IMR-90 (cell line): ENCODE measurements around the gene ITGA2. TPM values are rescaled to one million over a fixed set of nuclear protein-coding genes. Genes with fewer than 3 reads are reported as not detected.

Experiments used
- ATAC-seq: fragments of 200-7000 bp; cut with Tn5 transposase; 2 replicates; pipeline ENCODE4 v1.9.1; 2020; ENCODE audit warnings: low read depth, mild to moderate bottlenecking, moderate library complexity
- BruUV-seq: library from RNA; stranded (reverse); fragments of 400-500 nt; replicated peaks from 2 replicates; lab custom pipeline; 2021; lab: Mats Ljungman, UMichigan
- CTCF ChIA-PET: fragments of 300-600 bp; formaldehyde crosslinking; extraction: SDS; loops from one replicate; lab custom pipeline; 2021; ENCODE audit warnings: antibody characterized with exemption; lab: Yijun Ruan, JAX
- POLR2A ChIA-PET: fragments of 300-600 bp; sonication (Branson Sonifier 250); formaldehyde crosslinking; loops from one replicate; lab custom pipeline; 2022; ENCODE audit warnings: antibody characterized with exemption; ENCODE audit not compliant: unreplicated experiment; lab: Charles Lee
- DNase-seq: peaks from one replicate; pipeline ENCODE4 v3.0.0; 2013
- H2AFZ ChIP-seq: replicated peaks from 2 replicates; pipeline ENCODE3; 2013; ENCODE audit warnings: low read length, mild to moderate bottlenecking; ENCODE audit not compliant: poor library complexity
- H2AK5ac ChIP-seq: 2 replicates; pipeline ENCODE4 v1.6.1; 2013; ENCODE audit warnings: low read depth, low read length, inconsistent platforms
- H2AK9ac ChIP-seq: replicated peaks from 2 replicates; pipeline ENCODE3; 2013; ENCODE audit warnings: mild to moderate bottlenecking, low read depth, low read length, moderate library complexity; ENCODE audit not compliant: poor library complexity
- H2BK120ac ChIP-seq: 2 replicates; pipeline ENCODE4 v1.6.1; 2013; ENCODE audit warnings: low read depth, low read length, inconsistent platforms
- H2BK15ac ChIP-seq: 3 replicates; pipeline ENCODE4 v1.6.1; 2013; ENCODE audit warnings: low read depth, low read length, inconsistent platforms
- H2BK20ac ChIP-seq: 2 replicates; pipeline ENCODE4 v1.6.1; 2013; ENCODE audit warnings: low read depth, mild to moderate bottlenecking, inconsistent platforms, low read length, moderate library complexity
- H2BK5ac ChIP-seq: 2 replicates; pipeline ENCODE4 v1.6.1; 2013; ENCODE audit warnings: mild to moderate bottlenecking, low read depth, low read length, inconsistent platforms; ENCODE audit not compliant: poor library complexity, severe bottlenecking
- H3K14ac ChIP-seq: replicated peaks from 2 replicates; pipeline ENCODE4 v1.6.1; 2013; ENCODE audit warnings: low read depth, low read length, inconsistent platforms
- H3K18ac ChIP-seq: 2 replicates; pipeline ENCODE4 v1.6.1; 2013; ENCODE audit warnings: low read depth, low read length, control low read depth
- H3K23ac ChIP-seq: 2 replicates; pipeline ENCODE4 v1.6.1; 2013; ENCODE audit warnings: low read depth, low read length, inconsistent platforms
- H3K27ac ChIP-seq: 2 replicates; pipeline ENCODE4 v1.5.1; 2013; ENCODE audit warnings: mild to moderate bottlenecking, control low read depth, low read length; ENCODE audit not compliant: insufficient read depth
- H3K27me3 ChIP-seq: 2 replicates; pipeline ENCODE4 v1.6.1; 2013; ENCODE audit warnings: low read length; ENCODE audit not compliant: control insufficient read depth, insufficient read depth
- H3K36me3 ChIP-seq: 2 replicates; pipeline ENCODE4 v1.6.1; 2013; ENCODE audit warnings: low read length, mixed read lengths; ENCODE audit not compliant: control insufficient read depth, insufficient read depth
- H3K4ac ChIP-seq: 2 replicates; pipeline ENCODE4 v1.6.1; 2013; ENCODE audit warnings: low read depth, low read length, inconsistent platforms
- H3K4me1 ChIP-seq: 2 replicates; pipeline ENCODE4 v1.6.1; 2013; ENCODE audit warnings: low read length, mixed read lengths; ENCODE audit not compliant: control insufficient read depth, insufficient read depth
- H3K4me2 ChIP-seq: 2 replicates; pipeline ENCODE4 v1.6.1; 2013; ENCODE audit warnings: low read depth, mild to moderate bottlenecking, control low read depth, low read length, moderate library complexity
- H3K4me3 ChIP-seq: 2 replicates; pipeline ENCODE4 v1.5.1; 2013; ENCODE audit warnings: low read depth, mild to moderate bottlenecking, control low read depth, low read length, moderate library complexity; ENCODE audit not compliant: insufficient read depth
- H3K56ac ChIP-seq: 2 replicates; pipeline ENCODE4 v1.6.1; 2013; ENCODE audit warnings: low read length, inconsistent platforms; ENCODE audit not compliant: insufficient read depth; ENCODE audit errors: extremely low read depth
- H3K79me1 ChIP-seq, 2 experiments: 2 replicates each; pipeline ENCODE4 v1.6.1; 2013; ENCODE audit warnings: low read length in 2 of 2, inconsistent platforms in 1 of 2, low read depth in 1 of 2
- H3K9ac ChIP-seq: 2 replicates; pipeline ENCODE4 v1.6.1; 2013; ENCODE audit warnings: low read depth, low read length, control low read depth
- H3K9me1 ChIP-seq: 2 replicates; pipeline ENCODE4 v1.6.1; 2013; ENCODE audit warnings: low read length, inconsistent platforms; ENCODE audit not compliant: insufficient read depth
- H3K9me3 ChIP-seq: 2 replicates; pipeline ENCODE4 v1.6.1; 2013; ENCODE audit warnings: low read length; ENCODE audit not compliant: control insufficient read depth, insufficient read depth
- H4K20me1 ChIP-seq: 2 replicates; pipeline ENCODE4 v1.6.1; 2013; ENCODE audit warnings: low read length, inconsistent platforms; ENCODE audit not compliant: insufficient read depth
- H4K5ac ChIP-seq: 2 replicates; pipeline ENCODE4 v1.6.1; 2013; ENCODE audit warnings: mild to moderate bottlenecking, low read depth, low read length, control low read depth
- H4K8ac ChIP-seq, 2 experiments: 2 replicates each; pipeline ENCODE4 v1.6.1; 2013; ENCODE audit warnings: low read depth in 2 of 2, low read length in 2 of 2, control low read depth in 1 of 2, inconsistent platforms in 1 of 2
- H4K91ac ChIP-seq: 2 replicates; pipeline ENCODE4 v1.6.1; 2013; ENCODE audit warnings: low read depth, low read length, inconsistent platforms; ENCODE audit not compliant: insufficient read depth
- BHLHE40 ChIP-seq: fragments of 150-350 bp; IDR thresholded peaks from 2 replicates; pipeline ENCODE4 v1.6.1; 2016; ENCODE audit warnings: mild to moderate bottlenecking, low read depth, low read length
- CEBPB ChIP-seq: IDR thresholded peaks from 2 replicates; pipeline ENCODE4 v1.6.1; 2012; ENCODE audit warnings: low read depth, low read length, improper control_type of control experiment
- CHD1 ChIP-seq: IDR thresholded peaks from 2 replicates; pipeline ENCODE4 v1.6.1; 2012; ENCODE audit warnings: low read depth, low read length, improper control_type of control experiment
- CTCF ChIP-seq: conservative IDR thresholded peaks from 2 replicates; pipeline ENCODE4 v1.5.1; 2012; ENCODE audit warnings: mild to moderate bottlenecking, low read depth, low read length, improper control_type of control experiment
- ELK1 ChIP-seq: fragments of 150-350 bp; IDR thresholded peaks from 2 replicates; pipeline ENCODE4 v1.6.1; 2016; ENCODE audit warnings: low read depth, mild to moderate bottlenecking, low read length, moderate library complexity, borderline replicate concordance
- FOS ChIP-seq: fragments of 150-350 bp; IDR thresholded peaks from 2 replicates; pipeline ENCODE4 v1.6.1; 2016; ENCODE audit warnings: low read depth, low read length
- MAZ ChIP-seq: IDR thresholded peaks from 2 replicates; pipeline ENCODE4 v1.6.1; 2012; ENCODE audit warnings: low read depth, mild to moderate bottlenecking, low read length, improper control_type of control experiment, moderate library complexity, borderline replicate concordance
- MXI1 ChIP-seq: IDR thresholded peaks from 2 replicates; pipeline ENCODE4 v1.6.1; 2012; ENCODE audit warnings: low read depth, mild to moderate bottlenecking, low read length, moderate library complexity, borderline replicate concordance
- NFE2L2 ChIP-seq: fragments of 150-350 bp; IDR thresholded peaks from 2 replicates; pipeline ENCODE4 v1.6.1; 2016; ENCODE audit warnings: low read depth, mild to moderate bottlenecking, low read length
- POLR2A ChIP-seq: IDR thresholded peaks from 2 replicates; pipeline ENCODE4 v1.6.1; 2012; ENCODE audit warnings: mild to moderate bottlenecking, low read depth, low read length
- RAD21 ChIP-seq: IDR thresholded peaks from 2 replicates; pipeline ENCODE4 v1.6.1; 2012; ENCODE audit warnings: low read length, improper control_type of control experiment
- RCOR1 ChIP-seq: IDR thresholded peaks from 2 replicates; pipeline ENCODE4 v1.6.1; 2012; ENCODE audit warnings: mild to moderate bottlenecking, low read length, improper control_type of control experiment; ENCODE audit not compliant: insufficient replicate concordance
- RFX5 ChIP-seq: IDR thresholded peaks from 2 replicates; pipeline ENCODE4 v1.8.0; 2012; ENCODE audit warnings: low read depth, mild to moderate bottlenecking, low read length, moderate library complexity
- SMC3 ChIP-seq: fragments of 150-350 bp; IDR thresholded peaks from 2 replicates; pipeline ENCODE4 v1.6.1; 2016; ENCODE audit warnings: low read depth, mild to moderate bottlenecking, antibody characterized with exemption, low read length, moderate library complexity
- WGBS, 2 experiments: methylation state at CpG; one replicate each; pipeline versions ENCODE4 v1.1.5 to v1.1.7; 2013; ENCODE audit warnings: missing lambda C conversion rate in 2 of 2; ENCODE audit not compliant: insufficient read length in 1 of 2; ENCODE audit errors: extremely low coverage in 2 of 2; 5-methylcytosine and 5-hydroxymethylcytosine counted together
- dilution Hi-C: fragments of 300-500 bp; cut with HindIII; formaldehyde crosslinking; loops from one replicate; pipeline ENCODE4 v1.14.3; 2018; ENCODE audit warnings: low sequenced_read_pairs; ENCODE audit not compliant: unreplicated experiment
- in situ Hi-C: fragments of 300-500 bp; cut with MboI; formaldehyde crosslinking; loops from 3 replicates; pipeline ENCODE4 v1.14.3; 2019; ENCODE audit warnings: low sequenced_read_pairs, inconsistent platforms, mixed read lengths
- intact Hi-C: fragments of 100-400 bp; cut with micrococcal nuclease; formaldehyde crosslinking; loops from 2 replicates; pipeline ENCODE4 v1.10.0; 2022
- polyA plus RNA-seq, 3 experiments: library from polyadenylated mRNA; depleted of rRNA; stranded (reverse); fragments of >200 nt; gene quantifications; 2 replicates each; pipeline ENCODE4 v1.2.3, GENCODE V29; 2012; ENCODE audit warnings: low replicate concordance in 1 of 3
- total RNA-seq: library from RNA; depleted of rRNA; stranded (reverse); fragments of >200 nt; gene quantifications from 2 replicates; pipeline ENCODE4 v1.2.3, GENCODE V29; 2012
- TF ChIP-seq, protein P1 (sequence below): fragments of 150-350 bp; IDR thresholded peaks from 2 replicates; pipeline ENCODE4 v1.6.1; 2017; ENCODE audit warnings: mild to moderate bottlenecking, antibody characterized with exemption, low read length, low read depth

Gene ITGA2
- total and polyA plus RNA-seq, 2 of the 4 experiments (the other 2 are of a cell fraction) = 23.3 to 93.4 TPM

DNA sequence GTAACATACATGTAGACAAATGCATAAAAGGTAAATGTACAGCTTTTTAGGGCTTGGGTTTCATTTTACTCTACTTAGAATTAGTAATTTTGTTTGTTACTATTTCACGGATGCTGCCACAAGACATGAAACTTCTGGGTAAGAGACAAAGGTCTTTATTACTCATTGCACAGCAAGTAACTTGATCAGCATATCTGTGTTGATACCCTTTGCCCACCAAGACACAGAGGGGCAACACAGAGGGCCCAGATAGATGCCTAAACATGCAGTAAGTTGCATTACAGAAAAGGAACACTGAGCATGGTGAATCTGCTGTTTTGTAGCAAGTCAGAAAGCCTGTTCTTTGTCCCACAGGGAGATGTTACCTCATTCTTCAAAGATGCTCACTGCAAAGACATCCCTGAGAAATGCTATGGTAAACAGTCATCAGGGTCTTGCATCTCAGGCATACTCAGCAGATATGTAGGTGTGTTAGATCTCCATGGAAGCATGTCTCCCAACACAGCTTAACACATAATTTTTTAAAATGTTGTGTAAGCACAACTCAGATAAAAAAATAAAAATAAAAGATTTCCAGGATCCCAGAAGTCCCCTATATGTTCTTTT lies 10.3 kb downstream of the ITGA2 start:
- H3K4me1 ChIP-seq = peaks cover 18% of the 10 kb centered on the region
- peak overlapping the region; percentile 12; the same call in 1 of the 2 replicates for H3K4ac ChIP-seq
- peaks cover 3% of the 10 kb centered on the region; the same call in 1 of the 2 replicates for H3K36me3 ChIP-seq
- H3K56ac ChIP-seq = no peak overlapping the region
- in situ Hi-C loops (no loop called here), dilution Hi-C loops (no loop called here), intact Hi-C loops (no loop called here)
- ChIA-PET CTCF (interaction anchor here (1.1 to 1.5 kb wide), 2 partner anchors 11 to 25 kb away, joined by 3 read pairs; no protein-coding TSS in a partner anchor), POLR2A (no interaction called here)
- H3K14ac ChIP-seq = 0 out of 2 replicates have a peak overlapping the region, but pooled peaks have one; percentile 1
- BruUV-seq = no TSS peak
- H3K23ac ChIP-seq = peak overlapping the region; percentile 2; the same call in 1 of the 2 replicates
- ATAC-seq (peak; percentile 58), DNase-seq (peak; percentile 83)
- H4K5ac ChIP-seq = peak overlapping the region; percentile 96
- no peak overlapping the region for H2AFZ ChIP-seq
- H4K20me1 ChIP-seq = peaks cover 10% of the 10 kb centered on the region; the same call in 1 of the 2 replicates
- H3K18ac ChIP-seq = peak overlapping the region; percentile 69
- H3K9ac ChIP-seq = no peak overlapping the region
- no peak overlapping the region for H4K91ac ChIP-seq
- H3K79me1 ChIP-seq = peaks cover 7 to 49% of the 10 kb centered on the region in 2 experiments
- H3K9me3 ChIP-seq = no peaks in the 10 kb centered on the region
- WGBS, 2 experiments = no CpG with 5 or more reads among the region's 1 CpG
- H3K4me2 ChIP-seq = peak overlapping the region; percentile 84
- no peaks in the 10 kb centered on the region for H3K27me3 ChIP-seq
- H2BK20ac ChIP-seq = 0 out of 2 replicates have a peak overlapping the region, but pooled peaks have one; percentile 1
- H2BK15ac ChIP-seq = no peak overlapping the region
- peaks cover 13% of the 10 kb centered on the region; the same call in 1 of the 2 replicates for H3K9me1 ChIP-seq
- H2AK9ac ChIP-seq = no peak overlapping the region
- H2BK120ac ChIP-seq = no peak overlapping the region
- peak overlapping the region in 1 of 2 experiments; percentile 2; a peak in 1 of 4 replicates for H4K8ac ChIP-seq
- peak overlapping the region; percentile 61; the same call in 1 of the 2 replicates for H3K27ac ChIP-seq
- peak overlapping the region; percentile 3 for H2BK5ac ChIP-seq
- H3K4me3 ChIP-seq = no peak overlapping the region
- H2AK5ac ChIP-seq = no peak overlapping the region
- no peak for TF ChIP-seq RFX5
- no peak for TF ChIP-seq POLR2A
- no peak for TF ChIP-seq SMC3
- TF ChIP-seq, protein P1, sequence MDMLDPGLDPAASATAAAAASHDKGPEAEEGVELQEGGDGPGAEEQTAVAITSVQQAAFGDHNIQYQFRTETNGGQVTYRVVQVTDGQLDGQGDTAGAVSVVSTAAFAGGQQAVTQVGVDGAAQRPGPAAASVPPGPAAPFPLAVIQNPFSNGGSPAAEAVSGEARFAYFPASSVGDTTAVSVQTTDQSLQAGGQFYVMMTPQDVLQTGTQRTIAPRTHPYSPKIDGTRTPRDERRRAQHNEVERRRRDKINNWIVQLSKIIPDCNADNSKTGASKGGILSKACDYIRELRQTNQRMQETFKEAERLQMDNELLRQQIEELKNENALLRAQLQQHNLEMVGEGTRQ = no peak
- no peak for TF ChIP-seq MAZ
- TF ChIP-seq CTCF = no peak
- no peak for TF ChIP-seq BHLHE40
- peak; percentile 80 for TF ChIP-seq CEBPB
- TF ChIP-seq RAD21 = no peak
- no peak for TF ChIP-seq MXI1
- no peak for TF ChIP-seq RCOR1
- TF ChIP-seq ELK1 = no peak
- peak; percentile 21; the same call in 1 of the 2 replicates for TF ChIP-seq FOS
- TF ChIP-seq NFE2L2 = peak; percentile 64
- TF ChIP-seq CHD1 = no peak
